GM12878 (cell line): ENCODE data around the gene MEX3B. TPM values are rescaled to one million over a fixed set of nuclear protein-coding genes. Genes with fewer than 3 reads are reported as not detected.

ENCODE experiments used
- ATAC-seq: fragments of 200-7000 bp; cut with Tn5 transposase; 3 replicates; pipeline ENCODE4 v1.9.1; 2020; ENCODE audit warnings: mild to moderate bottlenecking, moderate library complexity
- BruUV-seq: library from RNA; stranded (reverse); fragments of 400-500 nt; replicated peaks from 2 replicates; lab custom pipeline; 2021; lab: Mats Ljungman, UMichigan
- CTCF ChIA-PET: fragments of 300-600 bp; sonication (Branson Sonifier 250); formaldehyde crosslinking; extraction: SDS; loops from one replicate; lab custom pipeline; 2021; ENCODE audit warnings: inconsistent platforms; lab: Yijun Ruan, JAX
- POLR2A ChIA-PET: fragments of 350-600 bp; formaldehyde crosslinking; extraction: SDS; loops from one replicate; lab custom pipeline; 2021; ENCODE audit warnings: inconsistent platforms; lab: Charles Lee
- RAD21 ChIA-PET: fragments of 300-600 bp; sonication (Branson Sonifier 250); formaldehyde crosslinking; loops from one replicate; lab custom pipeline; 2023; ENCODE audit warnings: antibody characterized with exemption; ENCODE audit not compliant: unreplicated experiment; lab: Charles Lee
- SMC1A ChIA-PET: fragments of 300-600 bp; sonication (Branson Sonifier 250); formaldehyde crosslinking; loops from one replicate; lab custom pipeline; 2023; ENCODE audit not compliant: unreplicated experiment, uncharacterized antibody; lab: Charles Lee
- DNase-seq: peaks from one replicate; pipeline ENCODE4 v3.0.0-alpha.2; 2011; ENCODE audit warnings: low read depth, low spot score
- FAIRE-seq: peaks from 3 replicates; lab custom pipeline; 2011; peaks lifted over from hg19 to GRCh38; lab: Jason Lieb, UNC
- H2AFZ ChIP-seq: 2 replicates; pipeline ENCODE4 v1.6.0; 2011; ENCODE audit warnings: low read depth, low read length, control low read depth; ENCODE audit not compliant: control insufficient read depth
- H3K27ac ChIP-seq: 2 replicates; pipeline ENCODE4 v1.5.1; 2011; ENCODE audit warnings: control low read depth; ENCODE audit not compliant: control insufficient read depth, insufficient read depth
- H3K27me3 ChIP-seq, 2 experiments: replicated peaks in 1 of 2; 2 replicates each; pipeline versions ENCODE4 v1.6.0 to v1.6.1; 2011; ENCODE audit warnings: low read length in 1 of 2; ENCODE audit not compliant: control insufficient read depth in 2 of 2, insufficient read depth in 2 of 2
- H3K36me3 ChIP-seq, 2 experiments: 2 replicates each; pipeline ENCODE4 v1.5.1; 2011; ENCODE audit warnings: low read length in 1 of 2; ENCODE audit not compliant: control insufficient read depth in 2 of 2, insufficient read depth in 2 of 2
- H3K4me1 ChIP-seq: 2 replicates; pipeline ENCODE4 v1.6.1; 2011; ENCODE audit warnings: mild to moderate bottlenecking, low read length, moderate library complexity, mixed read lengths; ENCODE audit not compliant: control insufficient read depth, insufficient read depth
- H3K4me2 ChIP-seq: 2 replicates; pipeline ENCODE4 v1.6.0; 2011; ENCODE audit warnings: control low read depth; ENCODE audit not compliant: control insufficient read depth, insufficient read depth
- H3K4me3 ChIP-seq: fragments of 200-600 bp; sonication (generic); 2 replicates; pipeline ENCODE4 v1.5.1; 2016
- H3K79me2 ChIP-seq: 2 replicates; pipeline ENCODE4 v1.6.0; 2011; ENCODE audit warnings: low read length; ENCODE audit not compliant: control insufficient read depth, insufficient read depth
- H3K9ac ChIP-seq: 2 replicates; pipeline ENCODE4 v1.8.0; 2011; ENCODE audit warnings: low read length, control low read depth, mixed read lengths; ENCODE audit not compliant: control insufficient read depth, insufficient read depth
- H3K9me3 ChIP-seq: replicated peaks from 3 replicates; pipeline ENCODE4 v1.5.1; 2011; ENCODE audit warnings: mild to moderate bottlenecking, low read length; ENCODE audit not compliant: control insufficient read depth, insufficient read depth
- H4K20me1 ChIP-seq: 2 replicates; pipeline ENCODE4 v1.6.0; 2011; ENCODE audit not compliant: control insufficient read depth, insufficient read depth
- GABPA ChIP-seq: IDR thresholded peaks from 2 replicates; pipeline ENCODE4 v1.6.1; 2014; ENCODE audit warnings: antibody characterized with exemption, low read depth, mild to moderate bottlenecking, inconsistent platforms
- POLR2AphosphoS2 ChIP-seq: IDR thresholded peaks from 2 replicates; pipeline ENCODE4 v1.6.1; 2011; ENCODE audit warnings: low read depth, mild to moderate bottlenecking, low read length, improper control_type of control experiment, moderate library complexity
- SMAD5 ChIP-seq: IDR thresholded peaks from 2 replicates; pipeline ENCODE4 v1.6.1; 2016; ENCODE audit warnings: antibody characterized with exemption, low read depth
- SPI1 ChIP-seq: IDR thresholded peaks from 2 replicates; pipeline ENCODE4 v1.6.1; 2011; ENCODE audit warnings: low read depth, mild to moderate bottlenecking, low read length, moderate library complexity, borderline replicate concordance; ENCODE audit not compliant: insufficient read depth
- TARDBP ChIP-seq: IDR thresholded peaks from 2 replicates; pipeline ENCODE4 v1.6.1; 2016; ENCODE audit warnings: borderline replicate concordance
- WRNIP1 ChIP-seq: IDR thresholded peaks from 2 replicates; pipeline ENCODE4 v1.6.1; 2011; ENCODE audit warnings: low read depth, low read length, improper control_type of control experiment, borderline replicate concordance
- WGBS: methylation state at CpG from one replicate; pipeline ENCODE4 v1.1.6; 2016; ENCODE audit warnings: low lambda C conversion rate; ENCODE audit not compliant: insufficient replicate concordance, insufficient coverage; ENCODE audit errors: missing lambda C conversion rate; 5-methylcytosine and 5-hydroxymethylcytosine counted together
- in situ Hi-C: fragments of 300-500 bp; cut with MboI; formaldehyde crosslinking; loops from 9 replicates; pipeline ENCODE4 v1.14.3; 2018; ENCODE audit warnings: mixed read lengths
- intact Hi-C: fragments of 100-400 bp; cut with micrococcal nuclease; formaldehyde crosslinking; loops from one replicate; pipeline ENCODE4 v1.14.2; 2022; ENCODE audit not compliant: unreplicated experiment
- polyA plus RNA-seq, 11 experiments: library from polyadenylated mRNA; depleted of rRNA in 4 of 11; unstranded in 6 of 11; stranded (reverse) in 5 of 11; fragments of >200 nt; fragmentation: Nextera tagmentation in 4 of 11; fragmentation: Illumina TruSeq in 1 of 11; extraction: Ambion mirVana in 4 of 11; extraction: Trizol in 1 of 11; gene quantifications; 1 replicate in 1 of 11; 2 replicates in 10 of 11; pipeline versions ENCODE4 v1.2.1 to v1.2.3, GENCODE V29; 2011 to 2016; ENCODE audit warnings: inconsistent platforms in 2 of 11, missing spikeins in 2 of 11, low read depth in 1 of 11
- total RNA-seq, 4 experiments: library from RNA; depleted of rRNA in 3 of 4; stranded (reverse); fragments of >200 nt in 3 of 4; fragmentation: Illumina TruSeq in 1 of 4; extraction: Trizol in 1 of 4; gene quantifications; 2 replicates each; pipeline versions ENCODE4 v1.2.1 to v1.2.3, GENCODE V29; 2013 to 2021
- TF ChIP-seq, protein P1 (sequence below): fragments of 450-650 bp; formaldehyde crosslinking; IDR thresholded peaks from 2 replicates; pipeline ENCODE4 v1.5.0; 2022; ENCODE audit warnings: mild to moderate bottlenecking, missing genetic modification characterization
- TF ChIP-seq, protein P2 (sequence below): IDR thresholded peaks from 2 replicates; pipeline ENCODE4 v1.6.1; 2012; ENCODE audit warnings: low read depth, low read length, improper control_type of control experiment

The MEX3B gene
- total and polyA plus RNA-seq, 10 of the 15 experiments (the other 5 are each of a cell fraction or from before 2014, with no cell fraction given), result 0.02 to 1.3 (median 0.28) TPM

GRCh38 chr15:82036461-82036860, 9.4 kb downstream of the MEX3B start:
- no peak for DNase-seq
- in situ Hi-C loops, result no loop called here

DNA sequence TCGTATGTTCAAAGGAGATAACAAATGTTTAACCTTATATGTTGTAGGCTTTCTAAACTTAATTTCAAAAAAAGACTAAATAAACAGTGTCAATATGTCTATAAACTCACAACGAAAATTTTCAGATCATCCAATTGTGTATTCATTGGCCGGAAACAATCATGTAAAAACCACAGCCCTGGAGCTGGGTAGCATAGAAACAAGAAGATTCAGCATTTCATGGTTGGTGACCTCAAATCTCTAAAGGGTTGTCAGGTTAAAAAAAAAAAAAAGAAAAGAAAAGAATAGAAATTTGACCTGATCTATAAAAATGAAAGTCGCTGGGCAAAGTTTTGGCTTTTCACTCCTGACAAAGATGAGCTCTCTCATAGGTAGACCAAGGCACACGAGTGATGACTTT, 13.9 kb downstream of the MEX3B start:
- ChIA-PET CTCF (no interaction called here), SMC1A (no interaction called here), POLR2A (no interaction called here), RAD21 (no interaction called here)
- Histone ChIP-seq H3K27me3 (no peaks in the 10 kb centered on the region), H3K4me2 (no peak overlapping the region), H3K4me1 (no peaks in the 10 kb centered on the region), H2AFZ (no peak overlapping the region), H3K27ac (no peak overlapping the region), H3K4me3 (no peak overlapping the region), H3K36me3 (no peaks in the 10 kb centered on the region), H4K20me1 (no peaks in the 10 kb centered on the region), H3K79me2 (no peaks in the 10 kb centered on the region), H3K9ac (no peak overlapping the region), H3K9me3 (no peaks in the 10 kb centered on the region)
- in situ Hi-C loops (no loop called here), intact Hi-C loops (no loop called here)
- BruUV-seq, result no TSS peak
- WGBS, result 35% methylated on average over 5 of the region's 5 CpGs
- ATAC-seq (no peak), FAIRE-seq (no peak), DNase-seq (no peak)
- TF ChIP-seq GABPA (no peak), POLR2AphosphoS2 (no peak), SMAD5 (no peak), TARDBP (no peak)
- TF ChIP-seq, protein P1, sequence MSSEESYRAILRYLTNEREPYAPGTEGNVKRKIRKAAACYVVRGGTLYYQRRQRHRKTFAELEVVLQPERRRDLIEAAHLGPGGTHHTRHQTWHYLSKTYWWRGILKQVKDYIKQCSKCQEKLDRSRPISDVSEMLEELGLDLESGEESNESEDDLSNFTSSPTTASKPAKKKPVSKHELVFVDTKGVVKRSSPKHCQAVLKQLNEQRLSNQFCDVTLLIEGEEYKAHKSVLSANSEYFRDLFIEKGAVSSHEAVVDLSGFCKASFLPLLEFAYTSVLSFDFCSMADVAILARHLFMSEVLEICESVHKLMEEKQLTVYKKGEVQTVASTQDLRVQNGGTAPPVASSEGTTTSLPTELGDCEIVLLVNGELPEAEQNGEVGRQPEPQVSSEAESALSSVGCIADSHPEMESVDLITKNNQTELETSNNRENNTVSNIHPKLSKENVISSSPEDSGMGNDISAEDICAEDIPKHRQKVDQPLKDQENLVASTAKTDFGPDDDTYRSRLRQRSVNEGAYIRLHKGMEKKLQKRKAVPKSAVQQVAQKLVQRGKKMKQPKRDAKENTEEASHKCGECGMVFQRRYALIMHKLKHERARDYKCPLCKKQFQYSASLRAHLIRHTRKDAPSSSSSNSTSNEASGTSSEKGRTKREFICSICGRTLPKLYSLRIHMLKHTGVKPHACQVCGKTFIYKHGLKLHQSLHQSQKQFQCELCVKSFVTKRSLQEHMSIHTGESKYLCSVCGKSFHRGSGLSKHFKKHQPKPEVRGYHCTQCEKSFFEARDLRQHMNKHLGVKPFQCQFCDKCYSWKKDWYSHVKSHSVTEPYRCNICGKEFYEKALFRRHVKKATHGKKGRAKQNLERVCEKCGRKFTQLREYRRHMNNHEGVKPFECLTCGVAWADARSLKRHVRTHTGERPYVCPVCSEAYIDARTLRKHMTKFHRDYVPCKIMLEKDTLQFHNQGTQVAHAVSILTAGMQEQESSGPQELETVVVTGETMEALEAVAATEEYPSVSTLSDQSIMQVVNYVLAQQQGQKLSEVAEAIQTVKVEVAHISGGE (CRISPR knock-in tag), result no peak
- TF ChIP-seq, protein P2, sequence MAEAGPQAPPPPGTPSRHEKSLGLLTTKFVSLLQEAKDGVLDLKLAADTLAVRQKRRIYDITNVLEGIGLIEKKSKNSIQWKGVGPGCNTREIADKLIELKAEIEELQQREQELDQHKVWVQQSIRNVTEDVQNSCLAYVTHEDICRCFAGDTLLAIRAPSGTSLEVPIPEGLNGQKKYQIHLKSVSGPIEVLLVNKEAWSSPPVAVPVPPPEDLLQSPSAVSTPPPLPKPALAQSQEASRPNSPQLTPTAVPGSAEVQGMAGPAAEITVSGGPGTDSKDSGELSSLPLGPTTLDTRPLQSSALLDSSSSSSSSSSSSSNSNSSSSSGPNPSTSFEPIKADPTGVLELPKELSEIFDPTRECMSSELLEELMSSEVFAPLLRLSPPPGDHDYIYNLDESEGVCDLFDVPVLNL, result no peak

More at GRCh38 chr15:82036461-82036860, 9.4 kb downstream of the MEX3B start:
- Histone ChIP-seq H2AFZ (no peak overlapping the region), H3K4me1 (no peaks in the 10 kb centered on the region), H3K4me2 (no peak overlapping the region), H3K79me2 (no peaks in the 10 kb centered on the region), H3K4me3 (no peak overlapping the region), H3K27ac (no peak overlapping the region), H3K9ac (no peak overlapping the region), H3K9me3 (no peaks in the 10 kb centered on the region), H3K36me3 (no peaks in the 10 kb centered on the region), H3K27me3 (no peaks in the 10 kb centered on the region; a peak in 1 of 4 replicates), H4K20me1 (no peaks in the 10 kb centered on the region)
- intact Hi-C loops, result no loop called here
- POLR2A ChIA-PET, result no interaction called here
- no peak for FAIRE-seq
- BruUV-seq, result no TSS peak
- WGBS, result 63% methylated on average over 7 of the region's 7 CpGs
- SMC1A ChIA-PET, result no interaction called here
- ATAC-seq, result no peak
- TF ChIP-seq WRNIP1 (no peak), SPI1 (peak; percentile 28; the same call in 1 of the 2 replicates)
- CTCF ChIA-PET, result no interaction called here
- RAD21 ChIA-PET, result no interaction called here
